ENCODE results near the gene TNFSF11. TPM values are rescaled to one million over a fixed set of nuclear protein-coding genes. Genes with fewer than 3 reads are reported as not detected.

TNFSF11 gene
- total RNA-seq, 6 experiments from 2014 or later = 0.15 to 1.5 (median 0.45) TPM

DNA sequence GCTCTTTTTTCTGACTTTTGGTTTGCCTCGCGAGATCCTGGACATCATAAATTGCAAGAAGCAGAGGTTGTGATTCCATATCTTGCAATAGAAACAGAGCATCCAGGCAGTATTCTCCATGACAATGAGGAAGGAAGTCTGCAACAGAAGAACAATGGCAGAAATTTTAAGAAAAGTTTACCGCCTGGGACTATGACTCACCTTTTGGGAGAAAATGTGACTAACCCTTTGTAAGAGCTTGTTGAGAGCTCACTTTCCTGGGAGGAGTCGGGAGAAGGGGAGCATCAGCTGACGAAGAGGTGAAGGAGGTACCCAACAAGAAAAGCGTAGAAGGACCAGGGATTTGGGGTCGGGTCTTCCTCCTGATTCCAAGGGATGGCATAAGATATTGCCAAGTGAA lies 34.3 kb upstream of the TNFSF11 start:
- H3K27ac ChIP-seq = no peak overlapping the region
- ATAC-seq = no peak
- H3K36me3 ChIP-seq = no peaks in the 10 kb centered on the region
- peaks cover 0 to 9% (median 0%) of the 10 kb centered on the region in 4 donors for H3K4me1 ChIP-seq
- no peaks in the 10 kb centered on the region for H3K27me3 ChIP-seq
- no peaks in the 10 kb centered on the region for H3K9me3 ChIP-seq
- H3K4me3 ChIP-seq = no peak overlapping the region
- WGBS (ENCODE audit: insufficient coverage, low coverage, low lambda C conversion rate, missing lambda C conversion rate) = 78% methylated on average over 7 of the region's 7 CpGs
- DNase-seq = no peak
- TF ChIP-seq POLR2A (IDR thresholded peaks at IDR 0.05) = no peak
- TF ChIP-seq, protein P1, sequence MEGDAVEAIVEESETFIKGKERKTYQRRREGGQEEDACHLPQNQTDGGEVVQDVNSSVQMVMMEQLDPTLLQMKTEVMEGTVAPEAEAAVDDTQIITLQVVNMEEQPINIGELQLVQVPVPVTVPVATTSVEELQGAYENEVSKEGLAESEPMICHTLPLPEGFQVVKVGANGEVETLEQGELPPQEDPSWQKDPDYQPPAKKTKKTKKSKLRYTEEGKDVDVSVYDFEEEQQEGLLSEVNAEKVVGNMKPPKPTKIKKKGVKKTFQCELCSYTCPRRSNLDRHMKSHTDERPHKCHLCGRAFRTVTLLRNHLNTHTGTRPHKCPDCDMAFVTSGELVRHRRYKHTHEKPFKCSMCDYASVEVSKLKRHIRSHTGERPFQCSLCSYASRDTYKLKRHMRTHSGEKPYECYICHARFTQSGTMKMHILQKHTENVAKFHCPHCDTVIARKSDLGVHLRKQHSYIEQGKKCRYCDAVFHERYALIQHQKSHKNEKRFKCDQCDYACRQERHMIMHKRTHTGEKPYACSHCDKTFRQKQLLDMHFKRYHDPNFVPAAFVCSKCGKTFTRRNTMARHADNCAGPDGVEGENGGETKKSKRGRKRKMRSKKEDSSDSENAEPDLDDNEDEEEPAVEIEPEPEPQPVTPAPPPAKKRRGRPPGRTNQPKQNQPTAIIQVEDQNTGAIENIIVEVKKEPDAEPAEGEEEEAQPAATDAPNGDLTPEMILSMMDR (IDR thresholded peaks at IDR 0.05) = no peak
- intact Hi-C loops (cut with DNase I) = no loop called here

DNA sequence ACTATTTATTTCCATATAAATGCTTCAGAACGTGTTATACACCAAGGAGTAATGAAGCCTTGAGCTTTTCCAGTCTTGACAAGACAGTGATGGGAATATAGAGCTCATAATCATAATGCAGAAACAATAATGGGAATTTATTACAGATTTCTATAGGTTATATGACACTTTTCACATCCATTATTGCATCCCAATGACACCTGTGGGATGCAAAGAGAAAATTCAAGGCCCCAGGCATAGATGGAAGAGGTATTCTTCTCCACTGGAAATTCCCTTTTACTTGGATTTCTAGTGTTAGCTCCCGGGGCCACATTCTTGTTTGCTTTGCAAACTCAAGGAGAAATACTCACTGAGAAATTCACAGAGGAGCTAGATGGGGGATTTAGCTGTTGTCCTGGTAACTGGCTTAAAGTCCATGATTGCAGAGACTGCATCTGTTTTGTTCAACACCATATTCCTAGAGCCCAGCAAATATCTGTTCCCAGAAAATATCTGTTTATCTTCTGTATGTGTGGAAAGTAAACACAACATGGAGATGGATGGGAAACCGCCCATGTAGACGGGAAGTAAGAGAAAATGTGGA lies 30.6 kb upstream of the TNFSF11 start:
- 72% methylated on average over 4 of the region's 4 CpGs for WGBS (ENCODE audit: insufficient coverage, low coverage, low lambda C conversion rate, missing lambda C conversion rate)
- no peak overlapping the region for H3K27ac ChIP-seq
- H3K4me1 ChIP-seq = peaks cover 0 to 8% (median 0%) of the 10 kb centered on the region in 4 donors
- no peak for DNase-seq
- H3K9me3 ChIP-seq = no peaks in the 10 kb centered on the region
- no peaks in the 10 kb centered on the region for H3K27me3 ChIP-seq
- H3K4me3 ChIP-seq = no peak overlapping the region
- intact Hi-C loops (cut with DNase I) = no loop called here
- TF ChIP-seq POLR2A (IDR thresholded peaks at IDR 0.05) = no peak
- TF ChIP-seq, protein P1 (IDR thresholded peaks at IDR 0.05) = no peak
- H3K36me3 ChIP-seq = no peaks in the 10 kb centered on the region
- ATAC-seq = no peak

DNA sequence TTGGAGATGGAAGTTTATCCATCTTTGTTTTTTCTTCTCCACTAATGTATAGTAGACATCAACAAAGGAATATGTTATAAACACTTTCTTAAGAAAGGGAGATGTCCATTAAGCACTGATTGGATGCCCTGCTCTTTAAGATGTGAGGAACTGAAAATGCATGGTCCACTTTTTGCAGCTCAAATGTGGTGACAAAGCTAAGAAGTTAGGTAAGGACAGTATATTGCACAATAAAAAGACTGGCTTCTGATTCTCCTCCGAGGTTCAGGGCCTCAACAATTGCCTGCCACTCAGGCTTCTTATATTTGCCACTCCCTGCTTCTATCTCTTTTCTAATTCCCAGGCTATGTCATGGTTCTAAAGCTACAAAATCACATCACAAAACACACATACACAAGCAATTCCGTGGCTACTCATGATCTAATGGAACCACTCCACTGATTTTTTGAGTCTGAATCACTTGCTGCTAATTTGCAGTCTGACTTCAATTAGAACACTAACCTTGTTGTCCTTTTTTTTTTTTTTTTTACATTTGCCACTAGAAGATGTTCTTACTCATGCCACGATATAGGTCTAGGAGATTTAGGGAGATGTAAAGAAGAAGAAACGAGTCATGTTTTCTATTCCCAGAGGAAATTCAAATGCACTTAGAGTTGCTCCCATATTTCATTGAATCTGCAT lies 29.6 kb upstream of the TNFSF11 start:
- Histone ChIP-seq H3K27me3 (no peaks in the 10 kb centered on the region), H3K27ac (no peak overlapping the region), H3K4me1 (peaks cover 0 to 11% (median 0%) of the 10 kb centered on the region in 4 donors), H3K36me3 (no peaks in the 10 kb centered on the region), H3K9me3 (no peaks in the 10 kb centered on the region), H3K4me3 (no peak overlapping the region)
- no peak for TF ChIP-seq POLR2A (IDR thresholded peaks at IDR 0.05)
- TF ChIP-seq, protein P1 (IDR thresholded peaks at IDR 0.05) = no peak
- no peak for DNase-seq
- 67% methylated on average over 4 of the region's 4 CpGs for WGBS (ENCODE audit: insufficient coverage, low coverage, low lambda C conversion rate, missing lambda C conversion rate)
- ATAC-seq = peak in 1 of 4 donors; percentile 46
- intact Hi-C loops (cut with DNase I) = no loop called here

DNA sequence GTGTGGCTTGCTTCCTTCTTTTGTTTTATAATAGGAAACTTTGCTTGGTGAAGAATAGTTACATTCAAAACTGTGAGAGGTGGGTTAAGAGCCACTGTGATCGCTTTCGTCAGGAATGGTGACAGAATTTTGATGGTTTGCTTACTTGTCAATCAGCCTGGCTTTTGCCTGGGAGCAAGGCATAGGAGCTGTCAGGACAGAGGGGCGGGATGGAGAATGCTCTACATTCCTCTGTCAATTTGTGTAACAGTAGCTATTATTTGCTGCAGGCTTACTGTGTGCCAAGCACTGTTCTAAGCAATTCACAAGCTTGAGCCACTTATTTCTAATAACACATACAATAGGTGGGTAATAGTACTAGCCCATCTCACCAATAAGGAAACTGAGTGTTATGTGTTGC lies 28.1 kb upstream of the TNFSF11 start:
- no peaks in the 10 kb centered on the region for H3K36me3 ChIP-seq
- ATAC-seq (no peak), DNase-seq (no peak)
- no peak overlapping the region for H3K4me3 ChIP-seq
- no peaks in the 10 kb centered on the region for H3K27me3 ChIP-seq
- 100% methylated on average over 3 of the region's 3 CpGs for WGBS (ENCODE audit: insufficient coverage, low coverage, low lambda C conversion rate, missing lambda C conversion rate)
- no peak for TF ChIP-seq POLR2A (IDR thresholded peaks at IDR 0.05)
- TF ChIP-seq, protein P1 (IDR thresholded peaks at IDR 0.05) = no peak
- H3K9me3 ChIP-seq = no peaks in the 10 kb centered on the region
- no peak overlapping the region for H3K27ac ChIP-seq
- peaks cover 0 to 16% (median 0%) of the 10 kb centered on the region in 4 donors for H3K4me1 ChIP-seq
- intact Hi-C loops (cut with DNase I) = no loop called here
